ENCODE measurements around the gene AUTS2.

DNA sequence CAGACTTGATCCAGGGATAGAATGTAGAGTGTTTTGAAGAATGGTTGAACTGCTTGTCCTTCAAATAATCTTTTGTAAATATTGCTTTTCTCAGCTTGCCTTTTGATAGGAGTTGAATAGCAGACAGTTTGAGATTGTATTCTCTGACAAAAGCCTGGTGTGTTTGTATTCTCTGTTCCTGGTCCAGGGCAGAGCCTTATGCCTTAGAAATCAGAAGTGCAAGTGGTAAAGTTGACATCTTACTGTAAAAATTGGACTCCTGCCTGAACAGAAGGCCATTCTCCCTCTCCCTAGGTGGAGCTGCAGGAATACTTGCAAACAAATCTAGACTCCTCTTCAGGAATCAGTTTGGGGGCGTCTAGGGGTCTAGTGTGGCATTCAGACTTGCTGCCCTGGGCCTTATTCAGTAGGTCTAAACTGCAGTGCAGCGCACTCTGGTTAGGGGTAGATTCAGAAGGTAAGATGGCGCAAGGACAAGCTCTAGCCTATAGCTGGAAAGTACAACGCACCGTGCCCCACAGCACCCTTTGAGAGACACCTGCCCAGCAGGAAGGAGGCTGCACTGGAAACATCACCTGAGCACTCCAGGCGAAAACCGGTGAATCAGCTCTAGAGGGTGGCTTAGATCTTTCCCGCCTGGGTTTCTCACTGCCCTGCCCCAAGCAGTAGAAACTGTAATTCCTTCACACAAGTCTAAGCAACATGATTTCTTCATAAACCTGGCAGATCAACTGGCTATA is 925.1 kb downstream of the AUTS2 start:
- TF ChIP-seq, protein P1, sequence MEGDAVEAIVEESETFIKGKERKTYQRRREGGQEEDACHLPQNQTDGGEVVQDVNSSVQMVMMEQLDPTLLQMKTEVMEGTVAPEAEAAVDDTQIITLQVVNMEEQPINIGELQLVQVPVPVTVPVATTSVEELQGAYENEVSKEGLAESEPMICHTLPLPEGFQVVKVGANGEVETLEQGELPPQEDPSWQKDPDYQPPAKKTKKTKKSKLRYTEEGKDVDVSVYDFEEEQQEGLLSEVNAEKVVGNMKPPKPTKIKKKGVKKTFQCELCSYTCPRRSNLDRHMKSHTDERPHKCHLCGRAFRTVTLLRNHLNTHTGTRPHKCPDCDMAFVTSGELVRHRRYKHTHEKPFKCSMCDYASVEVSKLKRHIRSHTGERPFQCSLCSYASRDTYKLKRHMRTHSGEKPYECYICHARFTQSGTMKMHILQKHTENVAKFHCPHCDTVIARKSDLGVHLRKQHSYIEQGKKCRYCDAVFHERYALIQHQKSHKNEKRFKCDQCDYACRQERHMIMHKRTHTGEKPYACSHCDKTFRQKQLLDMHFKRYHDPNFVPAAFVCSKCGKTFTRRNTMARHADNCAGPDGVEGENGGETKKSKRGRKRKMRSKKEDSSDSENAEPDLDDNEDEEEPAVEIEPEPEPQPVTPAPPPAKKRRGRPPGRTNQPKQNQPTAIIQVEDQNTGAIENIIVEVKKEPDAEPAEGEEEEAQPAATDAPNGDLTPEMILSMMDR (IDR thresholded peaks at IDR 0.05 in 8 of 11, conservative IDR thresholded peaks at IDR 0.05 in 3 of 11), result no peak
- TF ChIP-seq POLR2A (IDR thresholded peaks at IDR 0.05), result no peak
- no peak for TF ChIP-seq POLR2AphosphoS5 (IDR thresholded peaks at IDR 0.05)

Data from spleen (tissue), 7 donors.